Amniotic epithelial cell (primary cell): ENCODE results near the gene SMC4.
"Not testable (repeated sequence)": the region's sequence is repeated elsewhere in the genome, so short reads cannot be mapped to it uniquely, and the experiment has no call there.

Source experiments
- DNase-seq: peaks from one replicate; pipeline ENCODE4 v3.0.0-alpha.2; 2010; ENCODE audit warnings: low read depth

Gene SMC4

GRCh38 chr3:160399125-160400029 lies at the start of gene SMC4, which contains the start of gene IFT80:
SMC4 (plus strand) TSS chr3:160399650; CDS start chr3:160400827, 1,177 bp downstream.
IFT80 (minus strand) TSS chr3:160399225; CDS start chr3:160384600, 14,625 bp downstream.
- peak; percentile 93 for DNase-seq

- DNase-seq = no peak
These were observed 43.6 kb upstream of the SMC4 start for GRCh38 chr3:160355826-160356225.

- not testable (repeated sequence) for DNase-seq
These were observed 36.6 kb upstream of the SMC4 start for GRCh38 chr3:160362896-160363295.

GRCh38 chr3:160365869-160366522 lies 33.5 kb upstream of the SMC4 start:
- no peak for DNase-seq

- DNase-seq = no peak
These were observed 30.6 kb upstream of the SMC4 start for GRCh38 chr3:160368804-160369203.

- peak; percentile 43 for DNase-seq
These were observed 29.7 kb upstream of the SMC4 start for GRCh38 chr3:160369784-160370183.

- no peak for DNase-seq
These were observed 28.2 kb upstream of the SMC4 start for GRCh38 chr3:160370987-160371857.

GRCh38 chr3:160372780-160373179 lies 26.7 kb upstream of the SMC4 start:
- peak; percentile 74 for DNase-seq

- no peak for DNase-seq
These were observed 25.8 kb upstream of the SMC4 start for GRCh38 chr3:160373655-160374054.

GRCh38 chr3:160374472-160374871 lies 25.0 kb upstream of the SMC4 start:
- DNase-seq = peak; percentile 40

- DNase-seq = no peak
These were observed 24.5 kb upstream of the SMC4 start for GRCh38 chr3:160374925-160375324.

GRCh38 chr3:160376681-160377080 lies 22.8 kb upstream of the SMC4 start:
- DNase-seq = peak; percentile 42

- peak; percentile 95 for DNase-seq
These were observed 20.9 kb upstream of the SMC4 start for GRCh38 chr3:160378331-160379109.

GRCh38 chr3:160379628-160380214 lies 19.7 kb upstream of the SMC4 start:
- DNase-seq = peak; percentile 15

GRCh38 chr3:160381470-160381869 lies 18.0 kb upstream of the SMC4 start:
- peak; percentile 79 for DNase-seq

- no peak for DNase-seq
These were observed 14.7 kb upstream of the SMC4 start for GRCh38 chr3:160384639-160385318.

- no peak for DNase-seq
These were observed 8.8 kb upstream of the SMC4 start for GRCh38 chr3:160390565-160391138.

GRCh38 chr3:160392798-160393197 lies 6.7 kb upstream of the SMC4 start:
- DNase-seq = no peak

- no peak for DNase-seq
These were observed 6.0 kb upstream of the SMC4 start for GRCh38 chr3:160393346-160394008.
